Thyroid gland (tissue), 4 donors: Measurements from ENCODE around the gene RSU1.

Experiments used
- CTCF ChIP-seq, 6 experiments: fragments of 200-600 bp in 3 of 6; fragments of 450-650 bp in 3 of 6; sonication (generic) in 3 of 6; IDR thresholded peaks; one replicate each; pipeline ENCODE4 v1.5.1; 2016 to 2019; ENCODE audit warnings: antibody characterized with exemption in 6 of 6, mild to moderate bottlenecking in 2 of 6, inconsistent platforms in 1 of 6, moderate library complexity in 1 of 6
- POLR2A ChIP-seq, 2 donors: fragments of 450-650 bp; IDR thresholded peaks; one replicate each; pipeline ENCODE4 v1.6.1; 2017; ENCODE audit warnings: antibody characterized with exemption in 2 of 2, mild to moderate bottlenecking in 2 of 2, moderate library complexity in 1 of 2

- TF ChIP-seq CTCF (IDR thresholded peaks at IDR 0.05), result no peak
- no peak for TF ChIP-seq POLR2A (IDR thresholded peaks at IDR 0.05)
These were observed 75.7 kb downstream of the RSU1 start for GRCh38 chr10:16741540-16741939.
